Spleen (tissue), 11 donors: ENCODE results near the gene RAD51B. TPM values are rescaled to one million over a fixed set of nuclear protein-coding genes. Genes with fewer than 3 reads are reported as not detected.
A peak's percentile ranks its signal among the peaks of the same experiment; 100 is the strongest.

Experiments used
- DNase-seq: peaks from one replicate; pipeline ENCODE4 v3.0.0-alpha.2; 2020
- H3K27ac ChIP-seq, 8 donors: fragments of 200-600 bp; sonication (generic) in 7 of 8; 1 replicate in 4 of 8; 2 replicates in 4 of 8; pipeline versions ENCODE4 v1.5.0 to v1.8.0; 2016 to 2021; ENCODE audit warnings: inconsistent platforms in 4 of 8, mild to moderate bottlenecking in 4 of 8, moderate library complexity in 1 of 8
- H3K27me3 ChIP-seq, 7 donors: fragments of 200-600 bp; sonication (generic) in 6 of 7; replicated peaks in 1 of 7; 1 replicate in 4 of 7; 2 replicates in 3 of 7; pipeline versions ENCODE4 v1.5.0 to v1.8.0; 2016 to 2021; ENCODE audit warnings: inconsistent platforms in 3 of 7, mild to moderate bottlenecking in 1 of 7
- H3K36me3 ChIP-seq, 6 donors: fragments of 200-600 bp; sonication (generic) in 5 of 6; 1 replicate in 4 of 6; 2 replicates in 2 of 6; pipeline versions ENCODE4 v1.5.0 to v1.8.0; 2016 to 2021; ENCODE audit warnings: inconsistent platforms in 2 of 6
- H3K4me1 ChIP-seq, 6 donors: fragments of 200-600 bp; sonication (generic) in 5 of 6; 1 replicate in 3 of 6; 2 replicates in 3 of 6; pipeline versions ENCODE4 v1.5.0 to v1.8.0; 2016 to 2021; ENCODE audit warnings: inconsistent platforms in 3 of 6
- H3K4me3 ChIP-seq, 8 donors: fragments of 200-600 bp; sonication (generic) in 7 of 8; 1 replicate in 4 of 8; 2 replicates in 4 of 8; pipeline versions ENCODE4 v1.5.0 to v1.8.0; 2016 to 2021; ENCODE audit warnings: inconsistent platforms in 4 of 8, mild to moderate bottlenecking in 4 of 8, moderate library complexity in 2 of 8
- H3K9me3 ChIP-seq, 8 donors: fragments of 200-600 bp; sonication (generic) in 7 of 8; 1 replicate in 4 of 8; 2 replicates in 4 of 8; pipeline versions ENCODE4 v1.5.0 to v1.8.0; 2016 to 2021; ENCODE audit warnings: inconsistent platforms in 4 of 8
- CTCF ChIP-seq, 11 experiments: fragments of 200-600 bp in 7 of 11; fragments of 450-650 bp in 4 of 11; sonication (generic) in 4 of 11; IDR thresholded peaks in 8 of 11; conservative IDR thresholded peaks in 3 of 11; 1 replicate in 7 of 11; 2 replicates in 4 of 11; pipeline versions ENCODE4 v1.4.0 to v1.8.0; 2016 to 2021; ENCODE audit warnings: antibody characterized with exemption in 11 of 11, inconsistent platforms in 4 of 11, mild to moderate bottlenecking in 1 of 11
- POLR2A ChIP-seq, 3 donors: fragments of 450-650 bp; IDR thresholded peaks; one replicate each; pipeline ENCODE4 v1.5.1; 2017; ENCODE audit warnings: antibody characterized with exemption in 3 of 3, mild to moderate bottlenecking in 1 of 3
- POLR2AphosphoS5 ChIP-seq, 3 donors: sonication (generic); formaldehyde crosslinking; IDR thresholded peaks; one replicate each; pipeline ENCODE4 v1.5.1; 2017; ENCODE audit warnings: antibody characterized with exemption in 3 of 3
- WGBS, 5 donors: extraction: QIAGEN DNeasy Blood & Tissue Kit in 3 of 5; methylation state at CpG; one replicate each; pipeline versions ENCODE4 v1.1.5 to v1.1.7; 2013 to 2018; 5-methylcytosine and 5-hydroxymethylcytosine counted together
- intact Hi-C: fragments of 100-400 bp; cut with DNase I; formaldehyde crosslinking; loops from one replicate; pipeline ENCODE4 v1.15.0; 2023; ENCODE audit warnings: low total_unique reads
- polyA plus RNA-seq, 3 donors: library from polyadenylated mRNA; stranded (reverse); fragments of 200-250 nt; gene quantifications; one replicate each; pipeline ENCODE4 v1.2.1, GENCODE V29; 2013
- total RNA-seq, 7 donors: library from RNA; depleted of rRNA in 3 of 7; stranded (reverse); fragments of >200 nt in 3 of 7; fragmentation: NEBNext Ultra II Directional in 4 of 7; extraction: Animal tissue kit (Norgen Biotek cat#: 25700) in 4 of 7; gene quantifications; one replicate each; pipeline versions ENCODE4 v1.1.0 to v1.2.1, GENCODE V29; 2016 to 2021
- donor health status: healthy with polysubstance abuse.
- donor health status: DM: no; HTN: no; CAD: no; lungs with moderate emphysema.
- donor health status: DM: no; HTN: no; CAD: no.
- donor health status: Bipolar disorder and iron deficiency.
- donor health status: healthy.
- donor health status: DM: no; HTN: no; CAD: no.
- donor health status: DM: yes; HTN: yes; CAD: no.

The RAD51B gene
- total and polyA plus RNA-seq, 10 donors: 4.2 to 43.7 (median 29.8) TPM

- H3K27me3 ChIP-seq: no peaks in the 10 kb centered on the region
Observed at GRCh38 chr14:67955261-67955660, 135.7 kb downstream of the RAD51B start.

GRCh38 chr14:67957946-67958345, 138.4 kb downstream of the RAD51B start:
- peaks cover 5 to 18% (median 12%) of the 10 kb centered on the region in 6 donors for H3K4me1 ChIP-seq
- H3K27ac ChIP-seq: no peak overlapping the region
- DNase-seq: no peak
- no peaks in the 10 kb centered on the region for H3K9me3 ChIP-seq
- H3K27me3 ChIP-seq: no peaks in the 10 kb centered on the region
- TF ChIP-seq CTCF (IDR thresholded peaks at IDR 0.05 in 8 of 11, conservative IDR thresholded peaks at IDR 0.05 in 3 of 11) (no peak), POLR2A (IDR thresholded peaks at IDR 0.05) (no peak), POLR2AphosphoS5 (IDR thresholded peaks at IDR 0.05) (no peak)
- intact Hi-C loops: no loop called here
- 63 to 98% (median 91%) methylated on average over 3 of the region's 3 CpGs for WGBS, 5 donors
- no peak overlapping the region for H3K4me3 ChIP-seq
- H3K36me3 ChIP-seq: no peaks in the 10 kb centered on the region

More at GRCh38 chr14:67955261-67955660, 135.7 kb downstream of the RAD51B start:
- no peaks in the 10 kb centered on the region for H3K36me3 ChIP-seq
- DNase-seq: no peak
- H3K4me3 ChIP-seq: no peak overlapping the region
- no peaks in the 10 kb centered on the region for H3K9me3 ChIP-seq
- TF ChIP-seq POLR2AphosphoS5 (IDR thresholded peaks at IDR 0.05) (no peak), POLR2A (IDR thresholded peaks at IDR 0.05) (no peak), CTCF (IDR thresholded peaks at IDR 0.05 in 8 of 11, conservative IDR thresholded peaks at IDR 0.05 in 3 of 11) (no peak)
- H3K27ac ChIP-seq: no peak overlapping the region
- no peaks in the 10 kb centered on the region for H3K4me1 ChIP-seq
- intact Hi-C loops: no loop called here

DNA sequence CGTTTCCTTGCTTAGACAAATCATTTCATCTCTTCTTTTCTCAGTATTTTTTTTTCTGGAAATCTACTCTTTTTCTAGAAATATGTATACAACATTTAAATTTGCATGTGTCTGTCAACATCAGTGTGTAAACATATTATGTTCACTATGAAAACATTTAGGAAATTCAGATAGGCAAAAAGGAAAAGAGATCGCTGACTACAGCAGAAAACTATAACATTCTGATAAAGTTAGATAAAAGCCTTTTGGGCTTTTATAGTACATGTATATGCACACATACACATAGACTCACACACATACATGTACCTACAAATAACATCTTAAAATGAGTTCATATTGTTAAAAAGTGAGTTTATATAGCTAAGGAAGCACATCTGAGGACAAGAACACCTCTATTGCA, 142.1 kb downstream of the RAD51B start:
- Histone ChIP-seq H3K4me3 (peak overlapping the region in 1 of 8 donors; percentile 3), H3K27ac (peak overlapping the region in 6 of 8 donors; percentile 4 to 78 (median 43))
- DNase-seq: no peak

DNA sequence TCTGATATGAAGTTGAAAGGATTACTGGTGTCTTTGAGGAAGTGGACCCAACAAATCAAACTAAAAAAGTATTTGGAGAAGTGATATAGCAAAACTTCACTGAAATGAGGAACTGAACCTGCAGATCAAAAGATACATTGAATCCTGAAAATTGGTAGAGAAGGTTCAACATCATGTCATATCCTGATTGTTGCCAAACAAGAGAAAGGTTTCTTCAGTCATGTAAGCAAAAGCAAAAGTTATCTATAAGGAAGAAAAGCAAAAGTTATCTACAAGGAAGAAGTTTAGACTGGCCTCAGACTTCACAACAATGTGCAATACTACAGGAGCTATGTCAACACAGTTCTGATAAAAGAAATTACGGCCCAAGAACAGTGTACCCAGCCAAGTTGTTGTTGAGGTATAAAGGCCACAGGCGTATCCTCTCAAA, 142.7 kb downstream of the RAD51B start:
- Histone ChIP-seq H3K27ac (peak overlapping the region in 6 of 8 donors; percentile 4 to 78 (median 43)), H3K4me3 (peak overlapping the region in 1 of 8 donors; percentile 3), H3K4me1 (peaks cover 5 to 39% (median 13%) of the 10 kb centered on the region in 6 donors), H3K36me3 (peaks cover 0 to 6% (median 0%) of the 10 kb centered on the region in 6 donors), H3K9me3 (no peaks in the 10 kb centered on the region), H3K27me3 (no peaks in the 10 kb centered on the region)
- TF ChIP-seq POLR2AphosphoS5 (IDR thresholded peaks at IDR 0.05): no peak
- TF ChIP-seq CTCF (IDR thresholded peaks at IDR 0.05 in 8 of 11, conservative IDR thresholded peaks at IDR 0.05 in 3 of 11): no peak
- no peak for TF ChIP-seq POLR2A (IDR thresholded peaks at IDR 0.05)
- no peak for DNase-seq
- 38 to 65% (median 60%) methylated on average over 2 of the region's 2 CpGs for WGBS, 5 donors
- intact Hi-C loops: no loop called here

More for the DNA sequence above, 142.1 kb downstream of the RAD51B start:
- Histone ChIP-seq H3K27me3 (no peaks in the 10 kb centered on the region), H3K9me3 (no peaks in the 10 kb centered on the region), H3K36me3 (peaks cover 0 to under 1% (median 0%) of the 10 kb centered on the region in 6 donors), H3K4me1 (peaks cover 5 to 39% (median 13%) of the 10 kb centered on the region in 6 donors)
- WGBS, 5 donors: 79 to 88% (median 84%) methylated on average over 2 of the region's 2 CpGs
- TF ChIP-seq POLR2A (IDR thresholded peaks at IDR 0.05) (no peak), POLR2AphosphoS5 (IDR thresholded peaks at IDR 0.05) (no peak), CTCF (IDR thresholded peaks at IDR 0.05 in 8 of 11, conservative IDR thresholded peaks at IDR 0.05 in 3 of 11) (no peak)
- intact Hi-C loops: no loop called here
